ENCODE results near the gene MYBPC3.
"Not testable (repeated sequence)": the region's sequence is repeated elsewhere in the genome, so short reads cannot be mapped to it uniquely, and the experiment has no call there.

Gene MYBPC3

DNA sequence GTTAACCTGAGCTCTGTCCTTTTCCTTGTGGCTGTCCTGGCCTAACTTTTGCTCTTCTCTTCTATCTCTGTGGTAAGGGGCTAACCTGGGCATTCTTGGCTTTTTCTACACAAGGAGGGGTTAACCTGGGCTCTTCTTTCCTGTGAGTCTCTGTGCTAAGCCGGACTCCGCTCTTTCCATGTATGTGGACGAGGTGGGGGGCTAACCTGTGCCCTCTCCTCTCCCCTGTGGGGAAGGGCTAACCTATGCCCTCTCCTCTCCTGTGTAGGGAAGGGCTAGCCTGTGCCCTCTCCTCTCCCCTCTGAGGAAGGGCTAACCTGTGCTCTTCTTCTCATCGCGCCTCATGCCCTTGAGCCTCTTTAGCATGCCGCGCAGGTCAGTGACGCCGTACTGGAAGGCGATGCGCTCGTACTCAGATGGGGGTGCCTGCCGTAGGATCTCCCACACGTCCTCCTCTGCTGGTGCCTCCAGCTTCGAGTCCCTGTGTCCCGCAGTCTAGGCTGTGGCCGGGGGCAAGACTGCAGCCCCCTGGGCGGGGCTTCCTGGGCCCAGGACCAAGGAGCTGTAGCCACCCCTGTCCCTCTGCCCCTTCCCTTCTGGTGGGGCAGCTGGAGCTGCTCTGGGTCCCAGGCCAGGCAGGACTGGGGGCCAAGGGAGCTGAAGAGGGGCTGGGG lies 6.5 kb downstream of the MYBPC3 start:
- in situ Hi-C loops (cut with MboI; ENCODE audit: low sequenced_read_pairs): no loop called here
- no peak for DNase-seq (ENCODE audit: low spot score in 2 of 2)
- no peaks in the 10 kb centered on the region for H3K27me3 ChIP-seq (ENCODE audit: low read depth)
- H3K36me3 ChIP-seq (replicated peaks): no peaks in the 10 kb centered on the region
- H3K4me3 ChIP-seq: no peak overlapping the region
- H3K9me3 ChIP-seq: no peaks in the 10 kb centered on the region
- H3K4me1 ChIP-seq: no peaks in the 10 kb centered on the region

DNA sequence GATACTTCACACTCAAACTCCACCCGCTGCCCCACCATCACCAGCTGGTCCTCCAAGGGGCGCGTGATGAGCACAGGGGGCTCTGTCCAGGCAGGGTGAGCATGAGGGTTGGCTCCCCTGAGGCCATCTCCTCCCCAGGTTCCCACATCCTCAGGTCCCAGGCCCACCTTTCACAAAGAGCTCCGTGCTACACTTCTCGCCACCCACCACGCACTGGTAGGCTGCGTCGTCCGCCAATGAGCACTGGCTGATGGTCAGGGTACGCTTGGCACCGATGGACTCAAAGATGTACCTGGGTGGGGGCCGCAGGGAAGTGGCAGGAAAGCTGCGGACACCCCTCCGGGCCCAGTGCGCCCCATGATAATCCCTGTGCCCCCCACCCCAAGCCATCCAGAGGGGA lies 9.6 kb downstream of the MYBPC3 start:
- Histone ChIP-seq H3K36me3 (replicated peaks) (no peaks in the 10 kb centered on the region), H3K4me1 (no peaks in the 10 kb centered on the region), H3K27me3 (ENCODE audit: low read depth) (no peaks in the 10 kb centered on the region), H3K9me3 (no peaks in the 10 kb centered on the region), H3K4me3 (no peak overlapping the region)
- in situ Hi-C loops (cut with MboI; ENCODE audit: low sequenced_read_pairs): no loop called here
- DNase-seq (ENCODE audit: low spot score in 2 of 2): no peak

DNA sequence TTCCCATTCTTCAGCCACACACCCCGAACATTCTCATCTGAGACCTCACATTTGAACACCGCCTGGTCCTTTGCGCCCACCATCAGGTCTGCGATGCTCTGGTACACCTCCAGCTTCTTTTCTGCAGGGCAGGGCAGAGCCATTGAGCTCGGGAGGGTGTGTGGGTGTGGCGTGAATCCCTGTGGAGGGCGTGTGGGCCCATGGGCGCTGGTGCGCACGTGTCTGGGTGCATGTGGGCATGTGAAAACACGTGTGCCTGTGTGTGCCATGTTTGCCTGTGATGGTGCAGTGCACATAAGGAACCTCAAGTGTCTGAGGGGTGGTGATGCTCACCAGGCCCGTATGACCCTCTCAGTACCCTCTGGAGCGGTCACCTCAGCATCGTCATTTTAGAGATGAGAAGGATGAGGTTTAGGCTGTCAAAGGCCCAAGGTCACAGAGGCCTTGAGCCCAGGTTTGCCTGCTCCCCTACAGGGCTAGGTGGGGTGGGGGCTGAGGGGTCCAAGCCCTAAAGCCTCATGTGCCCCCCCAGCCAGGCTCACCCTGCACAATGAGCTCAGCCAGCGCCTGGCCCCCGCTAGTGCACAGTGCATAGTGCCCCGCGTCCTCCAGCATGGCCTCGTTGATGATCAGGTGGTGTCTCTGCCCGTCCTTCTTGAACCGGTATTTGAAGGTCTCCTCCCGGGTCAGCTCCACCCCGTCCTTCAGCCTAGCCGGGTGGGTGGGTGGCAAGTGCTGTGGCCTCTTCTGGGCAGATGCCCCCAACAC lies 10.3 kb downstream of the MYBPC3 start:
- in situ Hi-C loops (cut with MboI; ENCODE audit: low sequenced_read_pairs): no loop called here
- Histone ChIP-seq H3K27me3 (ENCODE audit: low read depth) (no peaks in the 10 kb centered on the region), H3K36me3 (replicated peaks) (no peaks in the 10 kb centered on the region), H3K9me3 (no peaks in the 10 kb centered on the region), H3K4me1 (no peaks in the 10 kb centered on the region), H3K4me3 (no peak overlapping the region)
- DNase-seq (ENCODE audit: low spot score in 2 of 2): no peak

DNA sequence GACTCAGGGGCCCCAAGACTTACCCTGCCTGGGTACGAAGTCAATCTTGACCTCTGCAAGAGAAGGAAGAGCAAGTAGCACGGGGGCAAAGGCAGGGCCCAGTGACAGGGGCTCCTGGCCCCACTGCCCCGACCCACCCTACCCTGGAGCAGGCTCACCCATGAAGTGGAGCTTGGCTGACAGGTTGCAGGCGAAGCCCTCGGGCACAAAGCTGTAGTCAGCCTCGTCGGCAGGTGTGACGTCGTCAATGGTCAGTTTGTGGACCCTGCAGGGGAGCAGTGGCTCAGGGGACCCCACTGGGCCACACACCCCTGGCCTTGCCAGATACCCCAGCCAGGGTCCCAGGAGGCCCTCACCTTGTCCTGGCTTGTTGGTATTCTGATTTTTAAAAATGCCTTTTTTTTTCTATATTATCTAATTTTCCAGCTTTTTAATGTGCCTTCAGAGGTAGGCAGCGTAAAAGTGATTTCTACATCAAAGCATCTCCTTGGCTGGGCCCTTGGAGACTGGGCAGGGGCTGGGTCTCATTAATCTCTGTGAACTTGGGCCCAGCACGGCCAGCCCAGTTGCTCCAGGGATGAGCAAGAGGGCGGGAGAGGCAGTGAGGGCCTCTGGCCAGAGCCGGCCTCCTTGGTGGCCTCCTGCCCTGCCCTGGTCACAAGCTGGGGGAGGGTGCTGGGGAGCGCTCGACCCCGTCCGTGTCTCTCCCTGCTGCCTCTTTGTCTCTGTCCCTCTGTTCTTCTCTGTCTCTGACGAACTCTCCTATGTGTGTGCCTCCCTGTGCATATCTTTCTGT lies 11.3 kb downstream of the MYBPC3 start:
- no peak for DNase-seq (ENCODE audit: low spot score in 2 of 2)
- Histone ChIP-seq H3K4me3 (no peak overlapping the region), H3K4me1 (no peaks in the 10 kb centered on the region), H3K9me3 (no peaks in the 10 kb centered on the region), H3K36me3 (replicated peaks) (no peaks in the 10 kb centered on the region), H3K27me3 (ENCODE audit: low read depth) (no peaks in the 10 kb centered on the region)
- in situ Hi-C loops (cut with MboI; ENCODE audit: low sequenced_read_pairs): no loop called here

DNA sequence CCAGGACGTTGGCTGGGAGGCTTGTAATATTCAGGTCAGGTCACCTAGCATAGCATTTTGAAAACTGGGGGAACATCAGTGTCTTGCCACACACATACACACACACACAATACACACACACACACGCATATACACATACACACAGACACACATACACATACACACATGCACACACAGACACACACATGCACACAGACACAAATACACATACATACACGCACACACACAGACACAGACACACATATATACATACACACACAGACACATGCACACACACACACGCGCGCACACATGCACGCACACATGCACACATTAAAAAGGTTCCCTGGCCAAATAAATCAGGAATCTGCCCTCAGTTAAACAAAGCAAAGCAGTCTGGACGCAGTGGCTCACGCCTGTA lies 12.5 kb downstream of the MYBPC3 start:
- H3K4me1 ChIP-seq: no peaks in the 10 kb centered on the region
- H3K4me3 ChIP-seq: no peak overlapping the region
- in situ Hi-C loops (cut with MboI; ENCODE audit: low sequenced_read_pairs): no loop called here

DNA sequence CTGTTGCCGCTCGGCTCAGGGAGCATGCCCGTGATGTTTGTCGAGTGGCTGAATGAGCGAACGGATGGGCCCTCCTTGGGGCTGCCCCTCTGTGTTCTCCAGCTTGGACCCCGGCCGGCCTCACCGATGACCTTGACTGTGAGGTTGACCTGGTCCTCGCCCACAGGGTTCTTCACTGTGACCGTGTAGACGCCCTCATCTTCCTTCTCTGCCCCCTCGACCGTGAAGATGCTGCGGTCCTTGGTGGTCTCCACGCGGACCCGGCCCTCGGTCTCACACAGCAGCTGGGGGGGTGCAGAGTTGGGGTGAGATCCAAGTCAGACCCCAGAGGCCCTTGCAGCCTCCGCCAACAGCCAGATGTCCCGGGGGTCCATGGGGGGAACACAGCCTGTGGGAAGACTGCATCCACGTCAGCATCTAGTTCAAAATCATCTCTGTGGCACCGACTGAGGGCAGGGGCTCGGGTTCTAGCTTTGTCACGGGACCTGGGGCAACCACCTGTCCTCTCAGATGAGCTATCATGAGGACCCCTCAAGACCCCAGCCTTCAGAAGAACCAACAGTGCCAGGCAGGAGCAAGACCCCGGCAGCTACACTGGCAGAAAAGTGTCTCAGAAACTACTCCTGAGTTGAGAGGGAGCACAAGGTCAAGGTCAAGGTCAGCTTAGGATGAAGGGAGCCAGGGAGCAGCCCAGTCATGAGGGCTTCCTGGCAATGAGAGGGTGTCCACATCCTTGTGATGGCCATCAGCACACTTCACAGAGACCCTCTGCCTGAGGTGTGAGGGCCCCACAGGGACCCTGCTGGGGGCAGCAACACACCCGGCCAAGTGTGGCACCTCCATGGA lies 13.9 kb downstream of the MYBPC3 start:
- no peak overlapping the region for H3K4me3 ChIP-seq
- no peak for DNase-seq (ENCODE audit: low spot score in 2 of 2)
- in situ Hi-C loops (cut with MboI; ENCODE audit: low sequenced_read_pairs): no loop called here
- no peaks in the 10 kb centered on the region for H3K27me3 ChIP-seq (ENCODE audit: low read depth)
- H3K4me1 ChIP-seq: no peaks in the 10 kb centered on the region
- H3K9me3 ChIP-seq: no peaks in the 10 kb centered on the region
- H3K36me3 ChIP-seq (replicated peaks): no peaks in the 10 kb centered on the region

More for the DNA sequence above, 12.5 kb downstream of the MYBPC3 start:
- DNase-seq (ENCODE audit: low spot score in 2 of 2): no peak
- no peaks in the 10 kb centered on the region for H3K9me3 ChIP-seq
- H3K27me3 ChIP-seq (ENCODE audit: low read depth): no peaks in the 10 kb centered on the region
- H3K36me3 ChIP-seq (replicated peaks): no peaks in the 10 kb centered on the region

DNA sequence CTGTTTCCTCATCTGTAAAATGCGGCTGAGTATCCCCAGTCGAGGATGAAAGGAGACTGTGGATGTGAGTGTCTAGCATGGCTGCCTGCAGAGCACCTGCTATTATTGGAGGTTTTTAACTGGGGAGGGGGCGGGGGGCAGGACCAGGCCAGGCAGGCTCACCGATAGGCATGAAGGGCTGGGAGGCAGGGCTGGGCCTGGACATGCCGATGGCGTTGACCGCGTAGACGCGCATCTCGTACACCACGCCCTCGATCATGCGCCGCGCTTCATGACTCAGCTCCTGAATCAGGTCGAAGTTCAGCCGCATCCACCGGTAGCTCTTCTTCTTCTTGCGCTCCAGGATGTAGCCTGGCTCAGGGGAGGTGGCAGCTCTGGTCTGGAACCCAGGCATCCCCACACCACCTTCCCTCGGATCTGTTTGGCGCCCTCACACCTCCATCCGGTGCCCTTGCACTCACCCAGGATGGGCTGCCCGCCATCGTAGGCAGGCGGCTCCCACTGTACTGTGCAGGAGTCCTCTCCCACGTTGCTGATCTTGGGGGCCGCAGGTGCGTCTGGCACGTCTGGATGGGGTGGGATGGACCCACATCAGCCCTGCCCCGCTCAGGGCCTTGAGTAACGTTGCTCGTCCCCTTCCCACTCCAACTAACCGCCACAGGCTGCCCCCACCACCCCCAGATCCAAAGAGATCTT lies 15.1 kb downstream of the MYBPC3 start:
- DNase-seq (ENCODE audit: low spot score in 2 of 2): no peak
- no peaks in the 10 kb centered on the region for H3K4me1 ChIP-seq
- no peak overlapping the region for H3K4me3 ChIP-seq
- H3K9me3 ChIP-seq: no peaks in the 10 kb centered on the region
- H3K27me3 ChIP-seq (ENCODE audit: low read depth): no peaks in the 10 kb centered on the region
- in situ Hi-C loops (cut with MboI; ENCODE audit: low sequenced_read_pairs): no loop called here
- H3K36me3 ChIP-seq (replicated peaks): no peaks in the 10 kb centered on the region

DNA sequence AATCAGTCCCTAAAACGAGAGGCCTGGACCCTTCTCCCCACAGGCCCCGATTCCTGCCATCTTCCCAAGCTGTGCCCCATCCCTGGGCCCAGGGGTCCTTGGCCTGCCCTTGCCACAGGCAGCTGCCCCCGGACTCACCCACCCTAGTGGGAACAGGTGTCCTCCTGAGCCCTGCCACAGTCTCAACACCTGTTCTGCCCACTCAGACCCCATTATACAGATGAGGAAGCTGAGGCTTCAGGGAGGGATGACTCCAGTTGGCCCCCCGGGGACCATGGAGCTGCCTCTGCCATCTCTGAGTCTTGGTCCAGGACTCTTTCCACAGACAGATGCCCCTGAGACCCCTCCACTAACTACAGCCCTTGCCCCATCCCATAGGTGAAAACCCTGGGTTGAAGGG lies 15.9 kb downstream of the MYBPC3 start:
- in situ Hi-C loops (cut with MboI; ENCODE audit: low sequenced_read_pairs): no loop called here
- no peaks in the 10 kb centered on the region for H3K9me3 ChIP-seq
- H3K4me3 ChIP-seq: no peak overlapping the region
- H3K27me3 ChIP-seq (ENCODE audit: low read depth): no peaks in the 10 kb centered on the region
- H3K4me1 ChIP-seq: no peaks in the 10 kb centered on the region
- DNase-seq (ENCODE audit: low spot score in 2 of 2): no peak
- H3K36me3 ChIP-seq (replicated peaks): no peaks in the 10 kb centered on the region

DNA sequence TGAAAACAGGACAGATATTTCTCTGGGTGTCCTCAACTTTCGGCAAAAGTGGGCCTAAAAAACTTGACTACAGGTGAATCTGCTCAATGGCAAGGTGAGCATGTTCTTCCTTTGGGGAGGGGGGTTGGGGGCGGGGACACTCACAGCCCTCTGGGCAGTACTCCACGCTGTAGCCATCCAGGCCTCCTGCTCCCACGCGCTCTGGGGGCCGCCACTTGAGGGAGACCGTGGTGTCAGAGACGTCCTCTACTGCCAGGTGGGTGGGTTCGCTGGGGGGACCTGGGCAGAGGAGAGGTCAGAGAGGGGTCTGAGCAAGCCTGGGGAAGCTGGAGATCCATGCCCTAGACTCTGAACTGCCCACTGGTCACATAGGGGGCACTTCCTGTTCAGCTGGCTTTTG lies 16.8 kb downstream of the MYBPC3 start:
- Histone ChIP-seq H3K36me3 (replicated peaks) (no peaks in the 10 kb centered on the region), H3K4me1 (no peaks in the 10 kb centered on the region), H3K27me3 (ENCODE audit: low read depth) (no peaks in the 10 kb centered on the region), H3K9me3 (no peaks in the 10 kb centered on the region), H3K4me3 (no peak overlapping the region)
- in situ Hi-C loops (cut with MboI; ENCODE audit: low sequenced_read_pairs): no loop called here
- DNase-seq (ENCODE audit: low spot score in 2 of 2): no peak

DNA sequence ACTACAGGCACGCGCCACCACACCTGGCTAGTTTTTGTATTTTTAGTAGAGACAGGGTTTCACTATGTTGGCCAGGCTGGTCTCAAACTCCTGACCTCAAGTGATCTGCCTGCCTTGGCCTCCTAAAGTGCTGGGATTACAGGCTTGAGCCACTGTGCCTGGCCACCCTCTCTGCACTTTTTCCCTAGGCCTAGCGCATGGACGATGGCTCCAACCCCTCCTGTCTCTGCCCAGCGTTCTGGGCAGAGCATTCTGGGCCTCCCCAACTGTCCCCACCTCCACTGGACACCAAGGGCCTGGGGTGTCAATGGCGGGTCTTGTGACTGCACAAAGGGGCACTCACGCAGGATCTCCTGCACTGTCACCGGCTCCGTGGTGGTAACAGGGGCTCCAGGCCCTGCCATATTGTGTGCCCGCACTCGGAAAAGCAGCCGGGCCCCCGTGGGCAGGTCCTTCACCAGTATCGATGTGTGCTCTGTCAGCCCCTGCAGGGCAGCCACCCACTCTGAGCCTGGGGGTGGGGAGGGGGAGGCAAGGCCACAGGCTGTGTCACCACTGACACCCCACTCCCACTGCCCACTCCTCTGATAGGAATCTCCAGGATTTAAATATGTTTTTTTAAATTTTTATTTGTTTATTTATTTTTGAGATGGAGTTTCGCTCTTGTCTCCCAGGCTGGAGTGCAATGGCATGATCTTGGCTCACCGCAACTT lies 17.6 kb downstream of the MYBPC3 start:
- H3K4me1 ChIP-seq; in situ Hi-C loops (cut with MboI; ENCODE audit: low sequenced_read_pairs): not testable (repeated sequence)

DNA sequence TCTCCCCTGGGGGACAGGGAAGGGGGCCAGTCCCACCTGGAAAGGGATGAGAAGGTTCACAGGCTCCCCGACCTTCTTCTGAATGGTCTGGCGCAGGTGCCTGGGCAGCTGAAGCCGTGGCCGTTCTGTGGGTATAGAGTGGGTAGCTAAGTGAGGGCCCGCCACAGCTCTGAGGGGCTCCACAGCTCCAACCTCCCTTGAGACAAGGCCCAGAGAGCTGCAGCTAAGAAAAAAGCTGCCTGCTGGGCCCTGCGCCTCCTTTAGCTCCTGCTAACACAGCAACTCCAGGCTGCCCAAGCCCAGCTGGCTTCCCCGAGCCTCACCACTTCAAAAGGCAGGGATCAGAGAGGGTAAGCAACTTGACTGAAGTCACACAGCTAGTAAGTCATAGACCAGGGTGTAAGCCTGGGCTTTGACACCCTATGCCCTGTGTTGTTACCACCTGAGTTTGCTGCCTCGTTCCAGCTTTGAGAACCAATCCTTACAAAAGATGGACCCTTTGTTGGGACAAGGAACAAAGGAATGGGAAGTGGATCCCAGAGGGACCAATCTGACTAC lies 18.5 kb downstream of the MYBPC3 start:
- H3K36me3 ChIP-seq (replicated peaks): peaks cover 4% of the 10 kb centered on the region
- DNase-seq (ENCODE audit: low spot score in 2 of 2): no peak
- in situ Hi-C loops (cut with MboI; ENCODE audit: low sequenced_read_pairs): no loop called here
- no peaks in the 10 kb centered on the region for H3K4me1 ChIP-seq
- H3K27me3 ChIP-seq (ENCODE audit: low read depth): no peaks in the 10 kb centered on the region
- no peak overlapping the region for H3K4me3 ChIP-seq
- no peaks in the 10 kb centered on the region for H3K9me3 ChIP-seq

More for the DNA sequence above, 17.6 kb downstream of the MYBPC3 start:
- H3K27me3 ChIP-seq (ENCODE audit: low read depth); DNase-seq (ENCODE audit: low spot score in 2 of 2); H3K9me3 ChIP-seq; H3K4me3 ChIP-seq; H3K36me3 ChIP-seq (replicated peaks): not testable (repeated sequence)

DNA sequence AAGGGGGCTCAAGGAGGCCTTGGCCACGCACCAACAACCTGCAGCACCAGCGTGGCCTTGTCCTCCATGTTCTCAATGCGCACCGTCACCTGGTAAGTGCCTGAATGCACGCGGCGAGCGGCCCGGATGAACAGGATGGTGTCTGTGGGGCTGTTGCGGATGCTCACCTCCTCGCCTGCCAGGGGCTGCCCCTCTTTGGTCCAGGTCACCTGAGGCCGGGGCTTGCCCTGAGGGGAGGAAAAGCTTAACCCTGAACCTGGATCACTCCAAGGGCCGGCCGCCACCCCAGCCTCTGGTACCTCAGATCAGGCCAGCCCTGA lies 19.0 kb downstream of the MYBPC3 start:
- Histone ChIP-seq H3K9me3 (no peaks in the 10 kb centered on the region), H3K36me3 (replicated peaks) (peaks cover 8% of the 10 kb centered on the region), H3K27me3 (ENCODE audit: low read depth) (no peaks in the 10 kb centered on the region), H3K4me3 (no peak overlapping the region), H3K4me1 (no peaks in the 10 kb centered on the region)
- in situ Hi-C loops (cut with MboI; ENCODE audit: low sequenced_read_pairs): no loop called here
- DNase-seq (ENCODE audit: low spot score in 2 of 2): no peak

Data from HAP-1 (cell line).